K562 (cell line): ENCODE data around the gene SCAMP1. TPM values are rescaled to one million over a fixed set of nuclear protein-coding genes. Genes with fewer than 3 reads are reported as not detected.

ENCODE experiments used
- ATAC-seq: fragments of 200-7000 bp; cut with Tn5 transposase; 3 replicates; pipeline ENCODE4 v1.9.1; 2020; ENCODE audit warnings: moderate library complexity
- BruUV-seq: library from RNA; stranded (reverse); fragments of 400-500 nt; replicated peaks from 2 replicates; lab custom pipeline; 2021; lab: Mats Ljungman, UMichigan
- CTCF ChIA-PET: fragments of 300-600 bp; formaldehyde crosslinking; extraction: SDS; loops from one replicate; lab custom pipeline; 2021; ENCODE audit warnings: low intra/inter-chr PET ratio; lab: Yijun Ruan, JAX
- POLR2A ChIA-PET: fragments of 300-600, 350-650 bp; sonication (Branson Sonifier 250); formaldehyde crosslinking; extraction: SDS; loops from one replicate; lab custom pipeline; 2021; ENCODE audit warnings: antibody characterized with exemption, inconsistent platforms; lab: Yijun Ruan, JAX
- DNase-seq, 4 experiments: peaks; one replicate each; pipeline versions ENCODE4 v3.0.0 to v3.0.0-alpha.2; 2011 to 2018; ENCODE audit warnings: low spot score in 3 of 4, mixed read lengths in 3 of 4; ENCODE audit errors: extremely low read depth in 1 of 4
- FAIRE-seq: peaks from 2 replicates; lab custom pipeline; 2011; peaks lifted over from hg19 to GRCh38; lab: Jason Lieb, UNC
- H2AFZ ChIP-seq: 2 replicates; pipeline ENCODE4 v1.6.0; 2011; ENCODE audit warnings: low read depth, low read length, control low read depth, inconsistent platforms
- H3K27ac ChIP-seq: fragments of 200-600 bp; 3 replicates; pipeline ENCODE4 v1.8.0; 2011; ENCODE audit warnings: low read depth, mild to moderate bottlenecking, control low read depth, inconsistent platforms, low read length, moderate library complexity, mixed read lengths; ENCODE audit errors: extremely low read depth
- H3K27me3 ChIP-seq, 2 experiments: fragments of 300-600 bp in 1 of 2; 2 replicates in 1 of 2; 3 replicates in 1 of 2; pipeline versions ENCODE4 v1.6.0 to v1.8.0; 2011; ENCODE audit warnings: inconsistent platforms in 2 of 2, low read length in 2 of 2, mild to moderate bottlenecking in 1 of 2, mixed read lengths in 1 of 2, moderate library complexity in 1 of 2; ENCODE audit not compliant: control insufficient read depth in 2 of 2, insufficient read depth in 2 of 2
- H3K36me3 ChIP-seq: fragments of 300-600 bp; 3 replicates; pipeline ENCODE4 v1.8.0; 2011; ENCODE audit warnings: mild to moderate bottlenecking, low read length, inconsistent platforms; ENCODE audit not compliant: control insufficient read depth, insufficient read depth
- H3K4me1 ChIP-seq, 2 experiments: fragments of 200-600 bp in 1 of 2; replicated peaks in 1 of 2; 2 replicates in 1 of 2; 3 replicates in 1 of 2; pipeline versions ENCODE4 v1.5.1 to v1.8.0; 2011; ENCODE audit warnings: inconsistent platforms in 2 of 2, low read length in 2 of 2, mild to moderate bottlenecking in 1 of 2, mixed read lengths in 1 of 2, moderate library complexity in 1 of 2; ENCODE audit not compliant: control insufficient read depth in 2 of 2, insufficient read depth in 2 of 2
- H3K4me2 ChIP-seq: 2 replicates; pipeline ENCODE4 v1.6.1; 2011; ENCODE audit warnings: low read length, control low read depth, inconsistent platforms, mixed read lengths; ENCODE audit not compliant: insufficient read depth
- H3K4me3 ChIP-seq: fragments of 200-600 bp; sonication (generic), shearing (Covaris generic); 2 replicates; pipeline ENCODE4 v1.5.1; 2016; ENCODE audit warnings: control low read depth, inconsistent platforms
- H3K79me2 ChIP-seq: fragments of 200-600 bp; 3 replicates; pipeline ENCODE4 v1.8.0; 2011; ENCODE audit warnings: low read length, inconsistent platforms; ENCODE audit not compliant: control insufficient read depth, insufficient read depth
- H3K9ac ChIP-seq, 2 experiments: 2 replicates each; pipeline versions ENCODE4 v1.6.0 to v1.6.1; 2011; ENCODE audit warnings: low read depth in 2 of 2, low read length in 2 of 2, control low read depth in 1 of 2, inconsistent platforms in 1 of 2, mild to moderate bottlenecking in 1 of 2, mixed read lengths in 1 of 2; ENCODE audit not compliant: insufficient read depth in 1 of 2
- H3K9me1 ChIP-seq: one replicate; pipeline ENCODE4 v1.6.0; 2011; ENCODE audit warnings: inconsistent platforms, mild to moderate bottlenecking, low read length, moderate library complexity; ENCODE audit not compliant: control insufficient read depth, insufficient read depth
- H3K9me3 ChIP-seq: replicated peaks from 2 replicates; pipeline ENCODE4 v1.5.1; 2011; ENCODE audit warnings: low read depth, low read length, inconsistent platforms; ENCODE audit not compliant: control insufficient read depth, insufficient read depth
- H4K20me1 ChIP-seq: replicated peaks from 2 replicates; pipeline ENCODE4 v1.6.1; 2011; ENCODE audit warnings: low read length, inconsistent platforms, mixed read lengths; ENCODE audit not compliant: control insufficient read depth, insufficient read depth
- FOXM1 ChIP-seq, 2 experiments: fragments of 450-650 bp in 1 of 2; sonication (generic) in 1 of 2; formaldehyde crosslinking in 1 of 2; IDR thresholded peaks; 2 replicates each; pipeline versions ENCODE4 v1.6.1 to v1.9.0; 2017 to 2022; ENCODE audit warnings: low read depth in 2 of 2, mild to moderate bottlenecking in 2 of 2, missing genetic modification reagents in 1 of 2, moderate library complexity in 1 of 2
- HSF4 ChIP-seq: fragments of 250-450 bp; sonication (Bioruptor Pico); IDR thresholded peaks from 2 replicates; pipeline ENCODE4 v2.1.2; 2022; ENCODE audit warnings: mild to moderate bottlenecking, moderate library complexity, borderline replicate concordance
- MCM3 ChIP-seq: fragments of 450-650 bp; IDR thresholded peaks from 2 replicates; pipeline ENCODE4 v1.6.1; 2016
- MXD1 ChIP-seq: fragments of 250-450 bp; sonication (Bioruptor Pico); IDR thresholded peaks from 2 replicates; pipeline ENCODE4 v1.8.0; 2021; ENCODE audit warnings: borderline replicate concordance, mild to moderate bottlenecking, moderate library complexity; ENCODE audit not compliant: poor library complexity, severe bottlenecking
- NFIC ChIP-seq: fragments of 450-650 bp; IDR thresholded peaks from 2 replicates; pipeline ENCODE4 v1.6.1; 2017; ENCODE audit warnings: mild to moderate bottlenecking, inconsistent platforms
- NFYB ChIP-seq: IDR thresholded peaks from 2 replicates; pipeline ENCODE4 v1.6.1; 2011; ENCODE audit warnings: mild to moderate bottlenecking, moderate library complexity; ENCODE audit not compliant: insufficient read length; ENCODE audit errors: extremely low read depth
- NKRF ChIP-seq: fragments of 450-650 bp; IDR thresholded peaks from 2 replicates; pipeline ENCODE4 v1.6.1; 2016; ENCODE audit warnings: borderline replicate concordance
- TARDBP ChIP-seq: fragments of 450-650 bp; IDR thresholded peaks from 2 replicates; pipeline ENCODE4 v1.6.1; 2016
- TBL1XR1 ChIP-seq, 2 experiments: IDR thresholded peaks; 2 replicates each; pipeline ENCODE4 v1.6.1; 2012; ENCODE audit warnings: improper control_type of control experiment in 2 of 2, low read length in 2 of 2, mild to moderate bottlenecking in 1 of 2
- ZKSCAN3 ChIP-seq: fragments of 250-450 bp; sonication (Bioruptor Pico); IDR thresholded peaks from 2 replicates; pipeline ENCODE4 v1.4.0; 2020
- ZNF175 ChIP-seq: fragments of 200-800 bp; sonication (Bioruptor generic); IDR thresholded peaks from 2 replicates; pipeline ENCODE4 v1.6.1; 2016; ENCODE audit warnings: low read depth, mild to moderate bottlenecking, missing genetic modification characterization, missing compliant biosample characterization
- WGBS: fragments of 100-300 bp; shearing (Covaris generic); methylation state at CpG from one replicate; pipeline ENCODE4 v1.1.6; 2016; ENCODE audit warnings: low coverage, mixed read lengths; ENCODE audit not compliant: insufficient coverage; ENCODE audit errors: missing lambda C conversion rate; 5-methylcytosine and 5-hydroxymethylcytosine counted together
- in situ Hi-C: fragments of 300-500 bp; cut with MboI; formaldehyde crosslinking; loops from 4 replicates; pipeline ENCODE4 v1.15.0; 2018; ENCODE audit warnings: inconsistent platforms, mixed read lengths
- intact Hi-C: fragments of 100-400 bp; cut with micrococcal nuclease; formaldehyde crosslinking; loops from 2 replicates; pipeline ENCODE4 v1.14.2; 2022
- polyA plus RNA-seq, 8 experiments: library from polyadenylated mRNA; depleted of rRNA in 4 of 8; stranded (reverse) in 5 of 8; unstranded in 3 of 8; fragments of >200 nt; fragmentation: Nextera tagmentation in 2 of 8; fragmentation: Illumina TruSeq in 1 of 8; extraction: Ambion mirVana in 2 of 8; extraction: Trizol in 1 of 8; gene quantifications; 2 replicates each; pipeline versions ENCODE4 v1.2.1 to v1.2.3, GENCODE V29; 2011 to 2014; ENCODE audit warnings: inconsistent platforms in 1 of 8, missing spikeins in 1 of 8
- total RNA-seq, 7 experiments: library from RNA; depleted of rRNA in 6 of 7; stranded (reverse); fragments of >200 nt in 6 of 7; fragmentation: Illumina TruSeq in 2 of 7; extraction: Trizol in 2 of 7; gene quantifications; 2 replicates each; pipeline versions ENCODE4 v1.2.1 to v1.2.3, GENCODE V29; 2011 to 2021; ENCODE audit warnings: low replicate concordance in 1 of 7

SCAMP1 gene
- total and polyA plus RNA-seq, 9 of the 15 experiments (the other 6 are each of a cell fraction or from before 2014, with no cell fraction given) = 5.4 to 23.9 (median 13.8) TPM

GRCh38 chr5:78504704-78505677, 144.6 kb downstream of the SCAMP1 start (continued):
- no peak for TF ChIP-seq TBL1XR1 (IDR thresholded peaks at IDR 0.05; ENCODE audit: low read length in 2 of 2)
- TF ChIP-seq HSF4 (CRISPR knock-in tag) = no peak
- TF ChIP-seq NFYB = no peak
- no peak for TF ChIP-seq FOXM1 (IDR thresholded peaks at IDR 0.05; ENCODE audit: low read depth)
- no peak for TF ChIP-seq FOXM1 (CRISPR knock-in tag; IDR thresholded peaks at IDR 0.05; ENCODE audit: low read depth)
- peak; percentile 88 for TF ChIP-seq NFIC

- Histone ChIP-seq H3K9me3 (no peaks in the 10 kb centered on the region), H3K27me3 (no peaks in the 10 kb centered on the region), H3K4me3 (no peak overlapping the region), H3K79me2 (peaks cover 36% of the 10 kb centered on the region), H3K4me2 (no peak overlapping the region), H4K20me1 (no peaks in the 10 kb centered on the region), H3K36me3 (no peaks in the 10 kb centered on the region), H3K9ac (no peak overlapping the region), H3K27ac (no peak overlapping the region), H3K4me1 (peaks cover 15 to 38% of the 10 kb centered on the region in 2 experiments), H3K9me1 (no peaks in the 10 kb centered on the region), H2AFZ (no peak overlapping the region)
- WGBS = 70% methylated on average over 2 of the region's 2 CpGs
- no peak for ATAC-seq
- in situ Hi-C loops (loop anchor here (25.0 kb wide), 1 partner anchor 1906 kb away; the partner anchor contains the start of gene ZFYVE16), intact Hi-C loops (no loop called here)
- POLR2A ChIA-PET = interaction anchor here (1.0 to 1.7 kb wide), 4 partner anchors 9 to 22 kb away, joined by 3 to 9 read pairs (median 4); no protein-coding TSS in a partner anchor
- BruUV-seq = no TSS peak
- CTCF ChIA-PET = no interaction called here
- FAIRE-seq = no peak
- TF ChIP-seq MCM3 (no peak), NKRF (no peak), ZNF175 (CRISPR knock-in tag) (no peak), ZKSCAN3 (CRISPR knock-in tag) (no peak), MXD1 (CRISPR knock-in tag) (no peak), TARDBP (no peak)
- DNase-seq = no peak
Observed at GRCh38 chr5:78505860-78506259, 145.4 kb downstream of the SCAMP1 start.
